Jurkat, Clone E6-1 (cell line): ENCODE data around the gene ENTHD1.
"Not testable (repeated sequence)": the region's sequence is repeated elsewhere in the genome, so short reads cannot be mapped to it uniquely, and the experiment has no call there.

ENCODE experiments used
- DNase-seq: peaks from one replicate; pipeline ENCODE4 v3.0.0-alpha.2; 2011; ENCODE audit warnings: low read depth, low spot score
- H3K4me3 ChIP-seq: 2 replicates; pipeline ENCODE4 v1.5.1; 2011; ENCODE audit warnings: mild to moderate bottlenecking, low read length, control low read depth, moderate library complexity

Gene ENTHD1

GRCh38 chr22:39904862-39905261 lies 11.3 kb upstream of the ENTHD1 start:
- no peak overlapping the region for H3K4me3 ChIP-seq
- no peak for DNase-seq

GRCh38 chr22:39904024-39904423 lies 10.5 kb upstream of the ENTHD1 start:
- H3K4me3 ChIP-seq, DNase-seq: not testable (repeated sequence)

- DNase-seq: no peak
- H3K4me3 ChIP-seq: peak overlapping the region; percentile 52
Measured at GRCh38 chr22:39901565-39902146, 8.1 kb upstream of the ENTHD1 start.

GRCh38 chr22:39900306-39901227 lies 7.0 kb upstream of the ENTHD1 start, which contains the start of gene GRAP2:
Gene GRAP2, plus strand, starts transcription at chr22:39901084. Its CDS starts 46,023 bp downstream, at chr22:39947107.
- DNase-seq: peak; percentile 97

GRCh38 chr22:39898997-39899396 lies 5.4 kb upstream of the ENTHD1 start:
- no peak overlapping the region for H3K4me3 ChIP-seq

More at GRCh38 chr22:39900306-39901227, 7.0 kb upstream of the ENTHD1 start, which contains the start of gene GRAP2:
- peak within 1 kb of the TSS; percentile 52 for H3K4me3 ChIP-seq

GRCh38 chr22:39897841-39898240 lies 4.3 kb upstream of the ENTHD1 start:
- no peak overlapping the region for H3K4me3 ChIP-seq
- DNase-seq: no peak

More at GRCh38 chr22:39898997-39899396, 5.4 kb upstream of the ENTHD1 start:
- DNase-seq: no peak

- peak; percentile 51 for DNase-seq
- H3K4me3 ChIP-seq: no peak overlapping the region
Measured at GRCh38 chr22:39896313-39896996, 2.9 kb upstream of the ENTHD1 start.

- no peak for DNase-seq
- no peak overlapping the region for H3K4me3 ChIP-seq
Measured at GRCh38 chr22:39895682-39896081, 2.1 kb upstream of the ENTHD1 start.

GRCh38 chr22:39894554-39895092 lies 1.1 kb upstream of the ENTHD1 start:
- DNase-seq: no peak
- no peak overlapping the region for H3K4me3 ChIP-seq

GRCh38 chr22:39889924-39890323 lies 3.6 kb downstream of the ENTHD1 start:
- H3K4me3 ChIP-seq, DNase-seq: not testable (repeated sequence)

GRCh38 chr22:39883057-39883456 lies 10.5 kb downstream of the ENTHD1 start:
- no peak for DNase-seq
- H3K4me3 ChIP-seq: no peak overlapping the region

- no peak for DNase-seq
- H3K4me3 ChIP-seq: no peak overlapping the region
Measured at GRCh38 chr22:39880722-39881121, 12.8 kb downstream of the ENTHD1 start.

GRCh38 chr22:39877079-39877845 lies 16.3 kb downstream of the ENTHD1 start:
- DNase-seq: no peak
- no peak overlapping the region for H3K4me3 ChIP-seq

GRCh38 chr22:39875176-39875885 lies 18.2 kb downstream of the ENTHD1 start:
- not testable (repeated sequence) for H3K4me3 ChIP-seq, DNase-seq

GRCh38 chr22:39873965-39874364 lies 19.6 kb downstream of the ENTHD1 start:
- no peak for DNase-seq
- no peak overlapping the region for H3K4me3 ChIP-seq

GRCh38 chr22:39872548-39872947 lies 21.0 kb downstream of the ENTHD1 start:
- H3K4me3 ChIP-seq: no peak overlapping the region
- no peak for DNase-seq

- no peak overlapping the region for H3K4me3 ChIP-seq
- DNase-seq: no peak
Measured at GRCh38 chr22:39871008-39871798, 22.4 kb downstream of the ENTHD1 start.
